GM18507 (cell line): ENCODE results near the gene REP15.
"Not testable (repeated sequence)": the region's sequence is repeated elsewhere in the genome, so short reads cannot be mapped to it uniquely, and the experiment has no call there.

Source experiments
- DNase-seq: peaks from one replicate; pipeline ENCODE4 v3.0.0; 2011; ENCODE audit warnings: low read depth; ENCODE audit not compliant: insufficient read length; ENCODE audit errors: extremely low spot score
- FAIRE-seq: peaks from 2 replicates; lab custom pipeline; 2011; peaks lifted over from hg19 to GRCh38; lab: Jason Lieb, UNC

The REP15 gene

GRCh38 chr12:27695556-27696292 lies 523 bp upstream of the REP15 start:
- FAIRE-seq: no peak
- no peak for DNase-seq

- no peak for DNase-seq
- no peak for FAIRE-seq
Observed at GRCh38 chr12:27696864-27697564, 767 bp downstream of the REP15 start.

GRCh38 chr12:27703720-27704452 lies 7.6 kb downstream of the REP15 start:
- DNase-seq: peak; percentile 14
- FAIRE-seq: peak; percentile 87

GRCh38 chr12:27705263-27705662 lies 9.0 kb downstream of the REP15 start:
- DNase-seq (no peak), FAIRE-seq (no peak)

GRCh38 chr12:27707216-27707615 lies 11.0 kb downstream of the REP15 start:
- no peak for FAIRE-seq

GRCh38 chr12:27709212-27709931 lies 13.1 kb downstream of the REP15 start:
- no peak for DNase-seq
- FAIRE-seq: no peak

More at GRCh38 chr12:27707216-27707615, 11.0 kb downstream of the REP15 start:
- DNase-seq: no peak

GRCh38 chr12:27709932-27710591 lies 13.8 kb downstream of the REP15 start:
- no peak for FAIRE-seq

GRCh38 chr12:27710592-27711316 lies 14.5 kb downstream of the REP15 start, which contains the start of gene MRPS35:
MRPS35 (plus strand) TSS chr12:27710832; CDS start chr12:27710844, 12 bp downstream.
- peak; percentile 65 for DNase-seq
- FAIRE-seq: peak; percentile 95

More at GRCh38 chr12:27709932-27710591, 13.8 kb downstream of the REP15 start:
- DNase-seq: no peak

- FAIRE-seq: no peak
- DNase-seq: no peak
Observed at GRCh38 chr12:27711317-27711682, 15.1 kb downstream of the REP15 start.

- DNase-seq (no peak), FAIRE-seq (no peak)
Observed at GRCh38 chr12:27711967-27712366, 15.7 kb downstream of the REP15 start.

- FAIRE-seq: no peak
- DNase-seq: no peak
Observed at GRCh38 chr12:27723212-27723611, 27.0 kb downstream of the REP15 start.

GRCh38 chr12:27730097-27730588 lies 33.9 kb downstream of the REP15 start:
- FAIRE-seq (no peak), DNase-seq (no peak)

GRCh38 chr12:27732281-27732680 lies 36.0 kb downstream of the REP15 start:
- FAIRE-seq (no peak), DNase-seq (no peak)

GRCh38 chr12:27733052-27733656 lies 36.9 kb downstream of the REP15 start:
- DNase-seq: peak; percentile 36
- peak; percentile 65 for FAIRE-seq

- FAIRE-seq (no peak), DNase-seq (no peak)
Observed at GRCh38 chr12:27733791-27734190, 37.5 kb downstream of the REP15 start.

- DNase-seq, FAIRE-seq: not testable (repeated sequence)
Observed at GRCh38 chr12:27734321-27734720, 38.1 kb downstream of the REP15 start.

GRCh38 chr12:27743601-27744000 lies 47.4 kb downstream of the REP15 start:
- FAIRE-seq (no peak), DNase-seq (no peak)

- FAIRE-seq, DNase-seq: not testable (repeated sequence)
Observed at GRCh38 chr12:27745734-27746133, 49.5 kb downstream of the REP15 start.
